IMR-90 (cell line): ENCODE results near the gene GALNT9. TPM values are rescaled to one million over a fixed set of nuclear protein-coding genes. Genes with fewer than 3 reads are reported as not detected.
"Not testable (repeated sequence)": the region's sequence is repeated elsewhere in the genome, so short reads cannot be mapped to it uniquely, and the experiment has no call there.

Source experiments
- ATAC-seq: fragments of 200-7000 bp; cut with Tn5 transposase; 2 replicates; pipeline ENCODE4 v1.9.1; 2020; ENCODE audit warnings: low read depth, mild to moderate bottlenecking, moderate library complexity
- BruUV-seq: library from RNA; stranded (reverse); fragments of 400-500 nt; replicated peaks from 2 replicates; lab custom pipeline; 2021; lab: Mats Ljungman, UMichigan
- CTCF ChIA-PET: fragments of 300-600 bp; formaldehyde crosslinking; extraction: SDS; loops from one replicate; lab custom pipeline; 2021; ENCODE audit warnings: antibody characterized with exemption; lab: Yijun Ruan, JAX
- POLR2A ChIA-PET: fragments of 300-600 bp; sonication (Branson Sonifier 250); formaldehyde crosslinking; loops from one replicate; lab custom pipeline; 2022; ENCODE audit warnings: antibody characterized with exemption; ENCODE audit not compliant: unreplicated experiment; lab: Charles Lee
- DNase-seq: peaks from one replicate; pipeline ENCODE4 v3.0.0; 2013
- H2AFZ ChIP-seq: replicated peaks from 2 replicates; pipeline ENCODE3; 2013; ENCODE audit warnings: low read length, mild to moderate bottlenecking; ENCODE audit not compliant: poor library complexity
- H2AK5ac ChIP-seq: 2 replicates; pipeline ENCODE4 v1.6.1; 2013; ENCODE audit warnings: low read depth, low read length, inconsistent platforms
- H2AK9ac ChIP-seq: replicated peaks from 2 replicates; pipeline ENCODE3; 2013; ENCODE audit warnings: mild to moderate bottlenecking, low read depth, low read length, moderate library complexity; ENCODE audit not compliant: poor library complexity
- H2BK120ac ChIP-seq: 2 replicates; pipeline ENCODE4 v1.6.1; 2013; ENCODE audit warnings: low read depth, low read length, inconsistent platforms
- H2BK15ac ChIP-seq: 3 replicates; pipeline ENCODE4 v1.6.1; 2013; ENCODE audit warnings: low read depth, low read length, inconsistent platforms
- H2BK20ac ChIP-seq: 2 replicates; pipeline ENCODE4 v1.6.1; 2013; ENCODE audit warnings: low read depth, mild to moderate bottlenecking, inconsistent platforms, low read length, moderate library complexity
- H2BK5ac ChIP-seq: 2 replicates; pipeline ENCODE4 v1.6.1; 2013; ENCODE audit warnings: mild to moderate bottlenecking, low read depth, low read length, inconsistent platforms; ENCODE audit not compliant: poor library complexity, severe bottlenecking
- H3K14ac ChIP-seq: replicated peaks from 2 replicates; pipeline ENCODE4 v1.6.1; 2013; ENCODE audit warnings: low read depth, low read length, inconsistent platforms
- H3K18ac ChIP-seq: 2 replicates; pipeline ENCODE4 v1.6.1; 2013; ENCODE audit warnings: low read depth, low read length, control low read depth
- H3K23ac ChIP-seq: 2 replicates; pipeline ENCODE4 v1.6.1; 2013; ENCODE audit warnings: low read depth, low read length, inconsistent platforms
- H3K27ac ChIP-seq: 2 replicates; pipeline ENCODE4 v1.5.1; 2013; ENCODE audit warnings: mild to moderate bottlenecking, control low read depth, low read length; ENCODE audit not compliant: insufficient read depth
- H3K27me3 ChIP-seq: 2 replicates; pipeline ENCODE4 v1.6.1; 2013; ENCODE audit warnings: low read length; ENCODE audit not compliant: control insufficient read depth, insufficient read depth
- H3K36me3 ChIP-seq: 2 replicates; pipeline ENCODE4 v1.6.1; 2013; ENCODE audit warnings: low read length, mixed read lengths; ENCODE audit not compliant: control insufficient read depth, insufficient read depth
- H3K4ac ChIP-seq: 2 replicates; pipeline ENCODE4 v1.6.1; 2013; ENCODE audit warnings: low read depth, low read length, inconsistent platforms
- H3K4me1 ChIP-seq: 2 replicates; pipeline ENCODE4 v1.6.1; 2013; ENCODE audit warnings: low read length, mixed read lengths; ENCODE audit not compliant: control insufficient read depth, insufficient read depth
- H3K4me2 ChIP-seq: 2 replicates; pipeline ENCODE4 v1.6.1; 2013; ENCODE audit warnings: low read depth, mild to moderate bottlenecking, control low read depth, low read length, moderate library complexity
- H3K4me3 ChIP-seq: 2 replicates; pipeline ENCODE4 v1.5.1; 2013; ENCODE audit warnings: low read depth, mild to moderate bottlenecking, control low read depth, low read length, moderate library complexity; ENCODE audit not compliant: insufficient read depth
- H3K56ac ChIP-seq: 2 replicates; pipeline ENCODE4 v1.6.1; 2013; ENCODE audit warnings: low read length, inconsistent platforms; ENCODE audit not compliant: insufficient read depth; ENCODE audit errors: extremely low read depth
- H3K79me1 ChIP-seq, 2 experiments: 2 replicates each; pipeline ENCODE4 v1.6.1; 2013; ENCODE audit warnings: low read length in 2 of 2, inconsistent platforms in 1 of 2, low read depth in 1 of 2
- H3K9ac ChIP-seq: 2 replicates; pipeline ENCODE4 v1.6.1; 2013; ENCODE audit warnings: low read depth, low read length, control low read depth
- H3K9me1 ChIP-seq: 2 replicates; pipeline ENCODE4 v1.6.1; 2013; ENCODE audit warnings: low read length, inconsistent platforms; ENCODE audit not compliant: insufficient read depth
- H3K9me3 ChIP-seq: 2 replicates; pipeline ENCODE4 v1.6.1; 2013; ENCODE audit warnings: low read length; ENCODE audit not compliant: control insufficient read depth, insufficient read depth
- H4K20me1 ChIP-seq: 2 replicates; pipeline ENCODE4 v1.6.1; 2013; ENCODE audit warnings: low read length, inconsistent platforms; ENCODE audit not compliant: insufficient read depth
- H4K5ac ChIP-seq: 2 replicates; pipeline ENCODE4 v1.6.1; 2013; ENCODE audit warnings: mild to moderate bottlenecking, low read depth, low read length, control low read depth
- H4K8ac ChIP-seq, 2 experiments: 2 replicates each; pipeline ENCODE4 v1.6.1; 2013; ENCODE audit warnings: low read depth in 2 of 2, low read length in 2 of 2, control low read depth in 1 of 2, inconsistent platforms in 1 of 2
- H4K91ac ChIP-seq: 2 replicates; pipeline ENCODE4 v1.6.1; 2013; ENCODE audit warnings: low read depth, low read length, inconsistent platforms; ENCODE audit not compliant: insufficient read depth
- WGBS, 2 experiments: methylation state at CpG; one replicate each; pipeline versions ENCODE4 v1.1.5 to v1.1.7; 2013; ENCODE audit warnings: missing lambda C conversion rate in 2 of 2; ENCODE audit not compliant: insufficient read length in 1 of 2; ENCODE audit errors: extremely low coverage in 2 of 2; 5-methylcytosine and 5-hydroxymethylcytosine counted together
- dilution Hi-C: fragments of 300-500 bp; cut with HindIII; formaldehyde crosslinking; loops from one replicate; pipeline ENCODE4 v1.14.3; 2018; ENCODE audit warnings: low sequenced_read_pairs; ENCODE audit not compliant: unreplicated experiment
- in situ Hi-C: fragments of 300-500 bp; cut with MboI; formaldehyde crosslinking; loops from 3 replicates; pipeline ENCODE4 v1.14.3; 2019; ENCODE audit warnings: low sequenced_read_pairs, inconsistent platforms, mixed read lengths
- intact Hi-C: fragments of 100-400 bp; cut with micrococcal nuclease; formaldehyde crosslinking; loops from 2 replicates; pipeline ENCODE4 v1.10.0; 2022
- polyA plus RNA-seq, 3 experiments: library from polyadenylated mRNA; depleted of rRNA; stranded (reverse); fragments of >200 nt; gene quantifications; 2 replicates each; pipeline ENCODE4 v1.2.3, GENCODE V29; 2012; ENCODE audit warnings: low replicate concordance in 1 of 3
- total RNA-seq: library from RNA; depleted of rRNA; stranded (reverse); fragments of >200 nt; gene quantifications from 2 replicates; pipeline ENCODE4 v1.2.3, GENCODE V29; 2012

Gene GALNT9
- total and polyA plus RNA-seq, 2 of the 4 experiments (the other 2 are of a cell fraction) = under 0.01 to 0.12 TPM

DNA sequence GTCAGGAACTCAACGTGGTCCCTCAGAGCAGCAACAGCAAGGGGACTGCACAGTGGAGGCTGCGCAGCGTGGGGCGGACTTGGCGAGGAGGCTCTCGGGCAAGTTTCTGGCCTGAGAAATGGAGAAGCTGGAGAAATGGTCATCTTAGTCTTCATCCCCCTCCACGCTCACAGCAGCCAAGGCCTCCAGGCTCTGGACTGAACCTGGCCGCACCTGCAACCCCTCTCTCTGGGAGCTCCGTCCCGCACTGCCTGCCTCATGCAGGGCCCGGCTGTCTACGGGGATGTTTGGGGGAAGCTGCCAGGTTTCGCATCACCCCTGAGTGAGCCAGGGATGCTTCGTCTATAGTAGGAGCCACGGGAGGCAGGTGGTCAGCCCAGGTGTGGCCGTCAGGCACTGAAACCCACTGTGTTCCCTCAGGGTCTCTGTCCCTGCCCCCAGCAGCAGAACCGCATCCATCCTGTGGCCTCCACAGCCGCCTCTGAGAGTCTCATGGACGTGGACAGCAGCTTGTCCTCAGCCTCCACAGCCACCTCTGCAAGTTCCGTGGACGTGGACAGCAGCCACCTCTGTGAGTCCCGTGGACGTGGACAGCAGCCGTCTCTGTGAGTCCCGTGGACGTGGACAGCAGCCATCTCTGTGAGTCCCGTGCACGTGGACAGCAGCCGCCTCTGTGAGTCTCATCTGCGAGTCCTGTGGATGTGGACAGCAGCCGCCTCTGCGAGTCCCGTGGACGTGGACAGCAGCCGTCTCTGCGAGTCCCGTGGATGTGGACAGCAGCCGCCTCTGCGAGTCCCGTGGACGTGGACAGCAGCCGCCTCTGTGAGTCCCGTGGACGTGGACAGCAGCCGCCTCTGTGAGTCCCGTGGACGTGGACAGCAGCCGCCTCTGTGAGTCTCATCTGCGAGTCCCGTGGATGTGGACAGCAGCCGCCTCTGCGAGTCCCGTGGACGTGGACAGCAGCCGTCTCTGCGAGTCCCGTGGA is 29.1 kb upstream of the GALNT9 start:
- in situ Hi-C loops, H3K9me1 ChIP-seq, H4K5ac ChIP-seq, intact Hi-C loops, H4K8ac ChIP-seq, POLR2A ChIA-PET, CTCF ChIA-PET, ATAC-seq, H3K36me3 ChIP-seq, H4K91ac ChIP-seq, H3K4me1 ChIP-seq, H2BK20ac ChIP-seq, H4K20me1 ChIP-seq, H3K9ac ChIP-seq, H3K4me3 ChIP-seq, BruUV-seq, H3K27me3 ChIP-seq, H2AK9ac ChIP-seq, H2AFZ ChIP-seq, H3K27ac ChIP-seq, H2BK15ac ChIP-seq, H3K18ac ChIP-seq, H3K56ac ChIP-seq, H3K14ac ChIP-seq, H3K4ac ChIP-seq, dilution Hi-C loops, H2BK120ac ChIP-seq, H3K79me1 ChIP-seq, H3K23ac ChIP-seq, H2AK5ac ChIP-seq, DNase-seq, H2BK5ac ChIP-seq, H3K4me2 ChIP-seq: not testable (repeated sequence)
- WGBS, 2 experiments = 87% methylated on average over 26 of the region's 57 CpGs; no CpG with 5 or more reads in 1 of the 2 experiments
- peaks cover 43% of the 10 kb centered on the region for H3K9me3 ChIP-seq
